Urinary bladder (tissue), 4 donors: ENCODE data around the gene PSG1. TPM values are rescaled to one million over a fixed set of nuclear protein-coding genes. Genes with fewer than 3 reads are reported as not detected.
"Not testable (repeated sequence)": the region's sequence is repeated elsewhere in the genome, so short reads cannot be mapped to it uniquely, and the experiment has no call there.

ENCODE experiments used
- DNase-seq: peaks from one replicate; pipeline ENCODE4 v3.0.0-alpha.2; 2015; ENCODE audit errors: extremely low spot score
- H3K27ac ChIP-seq: one replicate; pipeline ENCODE4 v1.5.1; 2013; ENCODE audit warnings: low read depth, mild to moderate bottlenecking, moderate library complexity
- H3K36me3 ChIP-seq: one replicate; pipeline ENCODE4 v1.6.1; 2013; ENCODE audit warnings: mild to moderate bottlenecking, moderate library complexity; ENCODE audit not compliant: insufficient read depth
- H3K4me1 ChIP-seq: one replicate; pipeline ENCODE4 v1.6.1; 2013; ENCODE audit warnings: mild to moderate bottlenecking, moderate library complexity; ENCODE audit not compliant: insufficient read depth
- H3K4me3 ChIP-seq: one replicate; pipeline ENCODE4 v1.5.1; 2013; ENCODE audit warnings: low read depth, low read length
- WGBS: extraction: QIAGEN DNeasy Blood & Tissue Kit; methylation state at CpG from one replicate; pipeline ENCODE4 v1.1.7; 2013; 5-methylcytosine and 5-hydroxymethylcytosine counted together
- polyA plus RNA-seq: library from polyadenylated mRNA; stranded (reverse); fragments of 200-250 nt; gene quantifications from one replicate; pipeline ENCODE4 v1.2.3, GENCODE V29; 2013
- total RNA-seq: library from RNA; depleted of rRNA; stranded (reverse); fragments of >200 nt; gene quantifications from one replicate; pipeline ENCODE4 v1.2.3, GENCODE V29; 2014
- donor health status: healthy with polysubstance abuse.
- donor health status: healthy.

PSG1 gene
- total RNA-seq: not detected
- polyA plus RNA-seq: not detected

- WGBS: 46% methylated on average over 2 of the region's 2 CpGs
- Histone ChIP-seq H3K27ac (no peak within 1 kb of the TSS), H3K36me3 (no peaks in the 10 kb centered on the region), H3K4me1 (no peaks in the 10 kb centered on the region), H3K4me3 (no peak within 1 kb of the TSS)
- no peak for DNase-seq
These were observed at the start of gene PSG1 for GRCh38 chr19:42879613-42880012. Gene PSG1 (minus strand): TSS chr19:42879713. CDS start chr19:42879581, 132 bp downstream.

- WGBS: 86% methylated on average over 3 of the region's 3 CpGs
- Histone ChIP-seq H3K4me1 (no peaks in the 10 kb centered on the region), H3K36me3 (no peaks in the 10 kb centered on the region), H3K4me3 (no peak overlapping the region), H3K27ac (no peak overlapping the region)
- DNase-seq: no peak
These were observed 49.4 kb upstream of the PSG1 start for GRCh38 chr19:42928896-42929295.

GRCh38 chr19:42926781-42927180, 47.3 kb upstream of the PSG1 start:
- no peak overlapping the region for H3K27ac ChIP-seq
- no peak for DNase-seq
- H3K36me3 ChIP-seq: no peaks in the 10 kb centered on the region
- H3K4me1 ChIP-seq: no peaks in the 10 kb centered on the region
- 51% methylated on average over 2 of the region's 2 CpGs for WGBS
- H3K4me3 ChIP-seq: no peak overlapping the region

GRCh38 chr19:42923106-42923505, 43.6 kb upstream of the PSG1 start:
- H3K27ac ChIP-seq, H3K4me3 ChIP-seq, DNase-seq, H3K4me1 ChIP-seq, H3K36me3 ChIP-seq: not testable (repeated sequence)
- WGBS: 43% methylated on average over 9 of the region's 9 CpGs

- not testable (repeated sequence) for H3K36me3 ChIP-seq, H3K27ac ChIP-seq, H3K4me3 ChIP-seq, H3K4me1 ChIP-seq, DNase-seq
These were observed 41.5 kb upstream of the PSG1 start for GRCh38 chr19:42920971-42921370.

- no peak for DNase-seq
- 12% methylated on average over 3 of the region's 3 CpGs for WGBS
- Histone ChIP-seq H3K27ac (no peak overlapping the region), H3K4me1 (no peaks in the 10 kb centered on the region), H3K36me3 (no peaks in the 10 kb centered on the region), H3K4me3 (no peak overlapping the region)
These were observed 40.2 kb upstream of the PSG1 start for GRCh38 chr19:42919757-42920079.

GRCh38 chr19:42919070-42919756, 39.7 kb upstream of the PSG1 start:
- not testable (repeated sequence) for H3K4me3 ChIP-seq, DNase-seq, H3K36me3 ChIP-seq, H3K27ac ChIP-seq, H3K4me1 ChIP-seq
- 71% methylated on average over 26 of the region's 26 CpGs for whole genome bisulfite sequencing

- H3K4me1 ChIP-seq, H3K27ac ChIP-seq, DNase-seq, H3K4me3 ChIP-seq, H3K36me3 ChIP-seq: not testable (repeated sequence)
- WGBS: 77% methylated on average over 15 of the region's 15 CpGs
These were observed 39.0 kb upstream of the PSG1 start for GRCh38 chr19:42918377-42919069.

- DNase-seq, H3K27ac ChIP-seq: not testable (repeated sequence)
- WGBS: 71% methylated on average over 1 of the region's 1 CpG
These were observed 38.1 kb upstream of the PSG1 start, which contains the start of gene PSG6 for GRCh38 chr19:42917634-42918033. Gene PSG6 (minus strand): TSS chr19:42917894. CDS start chr19:42917792, 102 bp downstream.

GRCh38 chr19:42916931-42917330, 37.4 kb upstream of the PSG1 start:
- not testable (repeated sequence) for H3K27ac ChIP-seq, H3K4me1 ChIP-seq, H3K4me3 ChIP-seq, H3K36me3 ChIP-seq, DNase-seq
- 89% methylated on average over 1 of the region's 1 CpG for WGBS

More at GRCh38 chr19:42917634-42918033, 38.1 kb upstream of the PSG1 start, which contains the start of gene PSG6:
- H3K4me1 ChIP-seq, H3K4me3 ChIP-seq, H3K36me3 ChIP-seq: not testable (repeated sequence)

- WGBS: 78% methylated on average over 5 of the region's 5 CpGs
- not testable (repeated sequence) for DNase-seq
These were observed 34.0 kb upstream of the PSG1 start for GRCh38 chr19:42913516-42913915.

GRCh38 chr19:42912941-42913340, 33.4 kb upstream of the PSG1 start:
- 91% methylated on average over 4 of the region's 4 CpGs for WGBS
- H3K4me3 ChIP-seq, DNase-seq, H3K4me1 ChIP-seq, H3K36me3 ChIP-seq, H3K27ac ChIP-seq: not testable (repeated sequence)

More at GRCh38 chr19:42913516-42913915, 34.0 kb upstream of the PSG1 start:
- H3K4me3 ChIP-seq, H3K4me1 ChIP-seq, H3K27ac ChIP-seq, H3K36me3 ChIP-seq: not testable (repeated sequence)

GRCh38 chr19:42911731-42912130, 32.2 kb upstream of the PSG1 start:
- not testable (repeated sequence) for H3K36me3 ChIP-seq

GRCh38 chr19:42906162-42906561, 26.6 kb upstream of the PSG1 start:
- not testable (repeated sequence) for H3K27ac ChIP-seq, H3K36me3 ChIP-seq, H3K4me1 ChIP-seq, H3K4me3 ChIP-seq, DNase-seq
- WGBS: 65% methylated on average over 5 of the region's 5 CpGs

More at GRCh38 chr19:42911731-42912130, 32.2 kb upstream of the PSG1 start:
- not testable (repeated sequence) for H3K27ac ChIP-seq, H3K4me3 ChIP-seq, DNase-seq, H3K4me1 ChIP-seq
- 78% methylated on average over 5 of the region's 5 CpGs for WGBS
